ENCODE measurements around the gene CIBAR2.
A peak's percentile ranks its signal among the peaks of the same experiment; 100 is the strongest.

CIBAR2 gene

DNA sequence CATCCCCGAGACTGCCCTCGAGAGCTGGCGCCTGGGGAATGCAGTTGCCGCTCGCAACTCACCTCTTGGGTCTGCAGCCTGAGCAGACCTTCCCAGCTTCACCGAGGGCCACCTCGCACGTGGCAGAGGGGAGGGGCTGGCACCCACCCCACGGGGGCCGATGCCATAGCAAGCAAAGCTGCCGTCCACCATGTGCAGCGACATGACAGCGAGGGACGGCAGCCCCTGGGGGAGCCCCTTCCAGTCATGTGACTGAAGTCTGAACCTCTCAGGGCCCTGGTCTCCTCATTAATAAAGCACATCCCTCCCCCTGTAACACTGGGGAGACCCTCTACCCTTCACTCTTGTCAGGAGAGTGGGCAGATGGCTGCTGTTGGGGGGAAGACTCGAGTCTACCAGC lies 30.5 kb downstream of the CIBAR2 start:
- DNase-seq = no peak

DNA sequence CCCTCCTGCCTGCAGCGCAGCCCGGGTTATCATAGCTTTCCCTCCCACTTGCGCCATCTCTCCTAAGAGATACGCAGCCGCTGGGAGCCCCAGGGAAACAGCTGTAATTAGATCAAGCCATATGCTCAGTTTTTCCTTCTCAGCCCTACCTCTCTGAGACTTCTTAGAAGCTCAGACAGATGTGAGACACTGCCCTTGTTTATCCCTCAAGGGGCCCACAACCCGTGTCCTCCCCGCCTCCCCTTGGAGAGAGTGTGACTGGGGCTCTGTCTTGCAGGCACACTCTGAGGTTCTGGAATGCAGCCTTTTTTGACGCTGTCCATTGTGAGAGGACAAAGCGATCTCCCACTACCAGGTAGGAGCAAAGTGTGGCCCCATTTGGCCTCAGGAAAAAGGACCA lies 31.2 kb downstream of the CIBAR2 start:
- peak; percentile 85 for DNase-seq

DNA sequence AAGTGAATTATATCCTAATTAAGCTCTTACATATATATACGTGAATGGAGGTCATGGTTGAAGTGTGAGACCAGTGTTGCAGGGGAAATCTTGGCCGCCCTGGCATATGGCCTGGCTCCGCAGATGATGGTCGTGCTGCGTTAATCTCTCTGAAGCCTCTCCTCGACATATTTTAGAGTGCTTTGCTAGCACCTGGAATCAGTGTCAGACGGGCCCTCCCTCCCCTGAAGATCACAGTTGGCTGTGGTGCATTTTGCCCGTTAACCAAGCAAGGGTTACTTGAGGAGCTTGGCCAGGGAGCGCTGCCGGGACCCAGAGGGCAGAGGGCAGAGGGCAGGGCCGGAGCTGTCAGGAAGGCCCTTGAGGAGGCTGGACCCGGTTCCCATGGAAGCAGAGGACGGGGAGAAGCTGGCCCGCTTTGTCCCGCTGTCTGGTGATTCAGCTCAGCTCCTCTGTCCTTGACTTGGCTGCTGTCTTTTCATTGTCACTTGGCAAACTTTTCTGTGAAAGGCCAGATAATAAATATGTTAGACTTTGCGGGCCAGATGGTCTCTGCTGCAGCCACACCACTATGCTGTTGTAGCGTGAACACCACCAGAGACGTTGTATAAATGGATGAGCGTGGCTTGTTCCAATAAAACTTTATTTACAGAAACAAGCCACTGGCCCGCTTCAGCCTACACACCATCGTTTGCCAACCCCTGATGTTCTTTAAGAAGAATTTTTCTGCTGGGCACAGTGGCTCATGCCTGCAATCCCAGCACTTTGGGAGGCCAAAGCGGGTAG lies 32.3 kb downstream of the CIBAR2 start:
- DNase-seq = peak; percentile 13

DNA sequence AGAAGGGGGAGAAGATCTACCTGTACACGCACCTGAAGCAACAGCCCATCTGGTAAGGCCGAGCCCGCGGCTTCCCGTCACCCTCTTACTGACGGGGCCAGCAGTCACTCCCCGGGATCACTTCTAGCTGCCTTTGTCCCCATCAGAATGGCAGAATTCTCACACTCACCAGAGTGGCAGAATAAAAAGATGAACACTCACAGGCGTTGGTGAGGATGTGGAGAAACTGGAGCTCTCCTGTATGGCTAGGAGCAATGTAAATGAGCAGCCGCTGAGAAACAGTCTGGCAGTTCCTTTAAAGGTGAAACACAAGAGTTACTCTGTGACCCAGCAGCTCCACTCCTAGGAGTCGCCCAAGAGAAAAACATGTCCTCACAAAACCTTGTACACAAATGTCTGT lies 33.3 kb downstream of the CIBAR2 start:
- no peak for DNase-seq

DNA sequence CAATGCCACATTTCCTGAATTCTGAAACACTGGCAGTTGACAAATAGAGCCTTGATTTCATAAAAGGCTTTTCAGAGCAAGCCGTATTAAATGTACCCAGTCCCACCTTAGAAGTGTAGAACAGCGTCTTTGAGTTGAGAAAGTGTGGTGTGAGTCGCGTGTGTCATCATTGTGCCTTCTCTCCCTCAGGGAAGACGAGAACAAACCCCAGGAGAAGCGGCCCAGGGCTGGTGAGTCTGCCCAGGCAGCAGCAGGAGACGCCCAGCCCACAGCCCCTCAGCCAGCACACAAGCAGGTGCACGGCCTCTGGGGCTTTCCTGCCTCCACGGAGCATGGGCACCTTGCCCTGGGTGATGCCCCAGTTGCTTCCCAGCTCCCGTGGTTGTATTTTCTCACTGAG lies 34.0 kb downstream of the CIBAR2 start:
- no peak for DNase-seq

DNA sequence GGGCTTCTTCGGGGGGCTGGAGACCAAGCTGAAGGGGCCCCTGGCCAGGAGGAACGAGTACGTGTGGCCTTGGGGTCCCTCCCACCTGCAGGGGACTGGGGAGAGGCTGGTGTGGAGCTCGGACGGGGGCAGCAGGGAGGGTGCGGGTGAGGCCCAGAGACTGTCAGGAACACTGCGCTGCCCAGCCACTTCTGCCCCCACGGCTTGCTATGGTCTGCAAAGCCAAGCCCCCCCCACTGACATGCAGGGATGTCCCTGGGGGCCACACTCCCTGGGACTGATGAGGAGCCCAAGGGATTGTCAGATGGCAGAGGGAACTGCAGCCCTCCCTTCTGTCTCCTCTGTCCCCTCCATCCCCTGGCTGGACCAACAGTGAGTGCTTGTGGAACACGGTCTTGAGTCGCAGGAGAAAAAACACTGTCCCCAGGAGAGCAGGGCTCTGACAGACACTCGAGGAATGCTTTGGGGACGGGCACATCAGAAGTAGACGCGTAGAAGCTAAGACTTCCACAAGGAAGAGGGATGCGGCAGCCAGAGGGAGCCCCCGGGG lies 34.6 kb downstream of the CIBAR2 start:
- DNase-seq = no peak

DNA sequence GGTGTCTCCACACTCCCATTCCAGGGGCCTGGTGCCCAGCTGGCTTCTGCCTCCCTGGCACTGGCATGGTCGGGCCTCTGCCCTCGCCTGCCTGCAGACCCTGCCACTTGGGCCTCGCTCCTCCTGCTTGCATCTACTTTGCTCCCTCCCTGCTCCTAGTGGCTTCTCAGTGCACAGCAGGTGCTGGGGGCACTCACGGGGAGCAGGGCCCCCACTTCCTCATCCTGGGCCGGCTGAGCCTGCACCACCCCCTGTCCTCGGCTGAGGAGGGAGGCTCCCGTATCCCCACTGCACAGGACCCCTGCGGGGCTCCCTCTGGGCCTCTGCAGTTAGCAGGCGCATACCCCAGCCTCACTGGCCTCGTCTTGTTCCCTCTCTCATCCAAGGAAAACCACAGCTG lies 35.2 kb downstream of the CIBAR2 start:
- DNase-seq = no peak

DNA sequence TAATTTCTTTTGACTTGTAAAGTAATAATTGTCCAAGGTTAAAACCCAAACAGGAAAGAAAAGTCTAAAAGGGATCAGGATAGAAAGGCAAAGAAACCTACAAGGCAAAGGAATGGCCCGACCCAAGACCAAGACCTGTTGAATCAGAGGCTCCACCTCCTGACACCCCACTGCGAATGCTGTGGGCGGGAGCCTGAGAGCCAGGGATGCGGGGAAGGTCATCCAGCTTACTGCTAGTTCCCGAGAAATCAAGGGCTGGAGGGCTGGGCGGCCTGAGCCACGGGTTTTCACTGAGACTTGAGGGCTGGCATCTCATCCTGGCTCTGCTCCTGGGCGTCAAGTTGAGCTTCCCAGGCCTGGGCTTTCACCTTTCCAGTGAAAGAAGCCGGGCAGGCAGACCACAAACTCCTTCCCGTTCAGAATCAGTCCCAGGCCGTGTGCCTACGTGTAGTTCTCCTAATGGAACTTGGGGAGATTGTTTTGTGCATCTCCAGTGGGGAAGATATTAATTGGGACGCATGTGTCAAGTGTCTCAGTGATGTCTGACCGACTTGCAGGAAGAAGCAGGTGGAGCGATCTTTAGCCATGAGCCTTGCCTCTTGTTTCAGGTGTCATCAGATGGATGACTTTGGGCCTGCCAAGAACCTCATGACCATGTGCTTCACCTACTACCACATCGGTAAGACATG lies 36.9 kb downstream of the CIBAR2 start:
- DNase-seq = no peak

DNA sequence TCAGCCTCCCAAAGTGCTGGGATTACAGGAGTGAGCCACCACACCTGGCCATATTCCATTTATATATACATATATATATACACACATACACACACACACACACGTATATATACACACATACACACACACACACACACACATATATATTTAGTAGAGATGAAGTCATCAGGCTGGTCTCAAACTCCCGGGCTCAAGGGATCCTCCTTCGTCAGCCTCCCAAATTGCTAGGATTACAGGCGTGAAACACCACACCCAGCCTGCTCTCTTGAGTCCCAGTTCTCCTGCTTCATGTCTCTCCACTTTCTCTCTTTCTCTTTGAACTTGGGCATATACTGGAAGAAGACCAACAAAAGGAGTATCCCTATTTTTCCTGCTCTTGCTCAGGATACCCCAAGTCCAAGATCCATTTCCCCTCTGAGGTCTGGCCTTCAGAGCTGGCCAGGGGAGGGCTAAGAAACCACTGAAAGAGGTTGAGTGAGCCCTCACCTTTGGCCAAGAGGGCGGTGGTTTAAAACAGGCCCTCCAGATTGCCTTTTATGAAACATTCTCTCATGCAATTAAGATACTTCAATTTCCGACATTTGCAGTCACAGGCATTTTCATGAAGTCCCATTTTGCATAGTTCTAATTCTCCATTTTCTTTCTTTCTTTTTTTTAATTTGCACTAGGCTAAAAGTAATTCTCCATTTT lies 37.9 kb downstream of the CIBAR2 start:
- DNase-seq = no peak

DNA sequence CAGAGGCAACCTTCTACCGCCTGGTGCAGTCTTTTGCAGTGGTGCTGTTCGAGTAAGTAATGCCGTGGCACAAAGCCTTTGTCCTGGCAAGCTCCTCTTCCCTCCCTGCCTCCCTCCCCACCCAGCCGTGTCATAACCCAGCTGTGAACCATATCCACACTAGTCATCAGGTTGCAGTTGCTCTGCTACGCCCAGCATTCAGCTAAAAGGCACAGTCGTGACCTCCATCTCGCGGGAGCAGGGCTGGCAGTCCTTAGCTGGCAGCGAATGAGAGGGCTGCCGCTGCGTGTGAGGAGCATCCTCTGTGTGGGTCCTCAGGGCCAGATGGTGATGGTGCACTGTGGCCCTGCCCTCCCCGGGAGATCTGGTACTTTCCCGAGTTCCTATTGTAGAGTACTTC lies 39.3 kb downstream of the CIBAR2 start:
- DNase-seq = no peak

DNA sequence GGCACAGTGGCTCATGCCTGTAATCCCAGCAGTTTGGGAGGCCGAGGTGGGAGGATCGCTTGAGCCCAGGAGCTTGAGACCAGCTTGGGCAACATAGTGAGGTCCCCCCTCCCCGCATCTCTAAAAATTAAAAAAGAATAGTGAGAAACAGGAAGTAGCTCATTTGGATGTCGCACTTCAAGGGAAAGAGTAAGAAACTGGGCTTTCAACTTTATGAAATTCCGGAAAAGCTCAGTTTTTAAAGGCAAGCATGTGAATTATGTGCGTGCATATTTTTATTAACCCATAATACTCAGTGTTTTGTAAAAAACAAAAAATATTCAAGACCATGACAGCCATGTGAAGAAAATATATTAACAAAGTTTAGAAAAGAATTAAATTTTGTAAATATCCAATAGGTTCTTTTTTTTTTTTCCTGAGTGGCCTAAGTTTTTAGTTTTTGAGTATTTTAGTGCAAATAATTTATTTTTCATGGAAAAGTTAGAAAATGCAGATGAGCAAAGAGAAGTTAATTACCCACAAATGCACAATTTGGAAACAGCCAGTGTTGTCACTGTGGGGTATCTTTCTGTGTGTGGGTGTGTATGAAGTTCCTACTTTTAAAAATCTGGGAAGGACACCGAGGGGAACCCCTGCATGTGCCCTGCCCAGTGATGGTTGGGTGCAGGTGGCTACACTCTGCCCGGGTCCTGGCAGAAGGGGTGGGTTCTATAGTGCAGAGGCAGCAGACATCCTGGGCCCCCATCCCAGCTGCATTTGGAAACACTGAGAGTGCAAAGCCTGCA lies 40.0 kb downstream of the CIBAR2 start:
- DNase-seq = no peak

DNA sequence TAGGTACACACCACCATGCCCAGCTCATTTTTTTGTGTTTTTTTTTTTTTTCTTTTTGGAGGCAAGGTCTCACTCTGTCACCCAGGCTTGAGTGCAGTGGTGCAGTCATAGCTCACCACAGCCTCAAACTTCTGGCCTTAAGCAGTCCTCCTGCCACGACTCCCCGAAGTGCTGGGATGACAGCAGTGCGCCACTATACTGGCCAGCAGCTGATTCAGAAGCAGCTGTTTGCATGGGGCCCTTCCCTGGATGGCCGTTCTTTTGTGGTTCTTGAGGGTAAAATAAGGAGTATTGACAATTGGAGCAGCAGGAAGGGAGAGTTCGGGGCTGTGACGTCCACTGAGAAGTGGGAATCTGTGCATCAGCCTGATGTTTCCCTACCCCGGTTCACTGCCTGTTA lies 43.1 kb downstream of the CIBAR2 start:
- DNase-seq = no peak

DNA sequence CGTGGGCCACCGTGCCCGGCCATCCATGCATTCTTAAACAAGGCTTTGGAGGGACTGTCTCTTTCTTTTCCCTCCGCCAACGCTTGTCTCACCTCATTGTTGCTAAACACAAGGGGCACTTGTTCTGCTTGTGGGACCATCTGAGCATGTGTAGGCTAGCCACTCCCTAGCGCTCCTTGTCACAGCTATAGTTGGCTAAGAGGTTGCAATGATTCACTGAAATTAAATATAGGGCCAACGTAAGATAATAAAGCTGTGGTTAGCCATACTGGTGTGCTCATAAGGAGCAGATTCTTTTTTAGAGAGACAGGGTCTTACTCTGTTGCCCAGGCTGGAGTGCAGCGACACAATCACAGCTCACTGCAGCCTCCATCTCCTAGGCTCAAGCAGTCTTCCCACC lies 43.5 kb downstream of the CIBAR2 start:
- no peak for DNase-seq

DNA sequence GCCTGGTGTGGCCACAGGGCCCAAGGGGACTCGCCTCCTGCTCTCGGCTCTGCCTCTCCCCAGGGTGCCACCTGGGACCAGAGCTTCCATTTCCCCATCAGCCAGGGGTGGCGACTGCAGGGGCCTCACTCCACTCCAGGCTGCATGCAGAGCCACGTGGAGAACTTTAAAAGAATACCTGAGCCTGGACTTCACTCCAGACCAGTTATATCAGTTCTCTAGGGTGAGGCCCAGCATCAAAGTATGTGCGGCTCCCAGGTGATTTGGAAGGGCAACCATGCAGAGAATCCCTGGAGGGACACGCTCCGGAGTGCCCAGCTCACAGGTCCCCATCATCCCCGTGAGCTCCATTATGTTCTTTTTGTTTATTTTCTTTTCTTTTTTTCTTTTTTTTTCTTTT lies 44.8 kb downstream of the CIBAR2 start:
- no peak for DNase-seq

DNA sequence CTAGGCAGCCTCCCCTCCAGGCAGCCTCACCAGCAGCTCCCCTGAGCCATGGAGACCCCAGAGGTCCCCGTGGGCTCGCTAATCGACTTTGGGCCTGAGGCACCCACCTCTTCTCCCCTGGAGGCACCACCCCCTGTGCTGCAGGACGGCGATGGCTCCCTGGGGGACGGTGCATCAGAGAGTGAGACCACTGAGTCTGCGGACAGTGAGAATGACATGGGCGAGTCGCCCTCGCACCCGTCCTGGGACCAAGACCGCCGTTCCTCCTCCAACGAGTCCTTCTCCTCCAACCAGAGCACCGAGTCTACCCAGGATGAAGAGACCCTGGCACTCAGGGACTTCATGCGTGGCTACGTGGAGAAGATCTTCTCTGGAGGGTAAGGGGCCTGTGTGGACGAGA lies 45.2 kb downstream of the CIBAR2 start:
- no peak for DNase-seq

DNA sequence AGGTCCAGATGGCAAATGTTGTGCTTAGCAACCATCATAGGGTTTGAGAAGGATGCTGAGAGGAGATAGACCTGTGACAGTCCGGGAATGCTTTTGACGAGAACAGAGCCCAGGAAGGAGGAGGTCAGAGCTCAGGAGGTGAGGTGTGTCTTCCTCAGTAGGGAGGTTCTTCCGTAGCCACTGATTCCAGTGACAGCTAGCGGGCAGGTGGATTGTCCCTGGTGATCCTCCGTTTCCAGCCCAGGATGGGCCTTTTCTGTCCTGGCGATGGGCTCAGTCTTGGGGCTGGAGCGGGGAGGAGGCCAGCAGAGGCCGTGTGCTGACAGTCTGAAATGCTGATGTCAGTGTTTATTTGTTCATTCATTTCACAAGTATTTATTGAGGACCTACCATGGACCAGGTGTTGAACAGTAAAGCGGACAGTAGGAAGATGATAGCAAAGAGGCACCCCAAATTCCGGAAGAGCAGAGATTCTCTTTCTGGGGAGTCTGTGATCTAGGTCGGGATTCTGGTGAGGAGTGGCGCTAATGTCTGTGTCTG lies 45.9 kb downstream of the CIBAR2 start:
- no peak for DNase-seq

DNA sequence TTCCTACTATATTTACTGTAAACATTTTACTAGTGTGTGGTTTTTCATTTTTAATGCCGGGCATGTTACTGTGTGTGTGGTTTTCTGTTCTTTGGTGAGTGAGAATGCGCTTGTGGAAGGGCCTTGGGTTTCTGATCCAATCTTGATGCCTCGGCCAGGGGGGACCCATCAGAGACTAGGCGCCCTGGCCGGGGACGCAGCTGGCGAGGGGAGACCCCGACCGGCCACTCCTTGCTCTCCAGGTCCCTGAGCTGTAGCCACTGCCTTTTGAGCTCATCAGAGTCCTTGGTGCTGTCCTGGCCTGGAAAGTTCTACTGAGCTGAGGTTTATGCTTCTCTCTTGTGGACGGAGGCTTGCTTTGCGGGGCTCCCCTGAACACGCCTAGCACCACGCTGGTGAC lies 47.2 kb downstream of the CIBAR2 start:
- no peak for DNase-seq

DNA sequence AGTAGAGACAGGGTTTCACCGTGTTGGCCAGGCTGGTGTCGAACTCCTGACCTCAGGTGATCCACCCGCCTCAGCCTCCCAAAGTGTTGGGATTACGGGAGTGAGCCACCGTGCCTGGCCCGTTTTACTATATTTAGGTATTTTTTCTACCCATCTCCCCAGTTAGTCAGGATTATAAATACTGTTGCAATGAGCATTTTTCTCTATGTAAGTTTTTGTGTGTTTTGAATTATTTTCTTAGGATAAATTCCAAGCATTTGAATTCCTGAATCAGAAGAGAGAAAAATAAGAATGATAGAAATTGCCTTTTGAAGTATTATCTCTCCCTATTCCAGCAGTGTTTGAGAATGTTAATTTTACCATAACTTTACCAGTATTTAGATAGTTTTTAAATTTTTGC lies 48.1 kb downstream of the CIBAR2 start:
- no peak for DNase-seq

DNA sequence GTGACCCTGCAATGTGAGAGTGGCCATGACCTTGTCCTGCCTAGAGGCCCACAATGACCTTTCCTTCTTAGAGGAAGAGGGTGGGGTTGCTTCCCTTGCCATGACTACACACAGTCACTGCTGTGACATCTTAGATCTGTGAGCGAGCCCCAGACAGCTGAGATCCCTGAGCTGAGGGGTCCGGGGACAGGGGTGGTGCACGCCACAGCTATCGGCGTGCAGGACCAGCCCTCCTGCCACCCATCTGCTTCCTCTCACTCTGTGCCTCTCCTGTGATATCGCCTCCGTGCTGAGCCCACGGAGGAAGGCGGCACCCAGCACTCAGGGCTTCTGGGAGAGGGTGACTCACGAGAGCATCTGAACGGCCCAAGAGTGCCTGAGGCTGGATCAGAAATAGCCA lies 49.4 kb downstream of the CIBAR2 start:
- no peak for DNase-seq

DNA sequence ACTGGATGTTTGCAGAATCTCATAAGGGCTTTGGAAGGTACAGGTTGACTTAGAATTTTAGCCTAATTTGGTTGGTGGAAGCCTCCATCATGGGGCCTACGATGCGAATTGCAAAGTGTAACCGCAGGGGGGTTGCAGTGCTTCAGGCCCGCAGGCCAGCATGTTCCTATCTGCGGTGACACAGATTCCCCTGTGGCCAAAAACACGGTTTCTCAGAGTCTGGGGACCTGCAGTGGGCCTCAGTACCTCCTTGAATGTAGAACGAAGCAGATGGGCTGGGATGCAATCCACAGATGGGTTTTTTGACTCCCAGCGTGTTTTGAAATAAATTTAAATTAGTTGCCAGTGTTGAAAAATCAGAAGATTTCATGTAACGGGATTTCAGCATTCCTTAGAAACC lies 49.9 kb downstream of the CIBAR2 start:
- no peak for DNase-seq

DNA sequence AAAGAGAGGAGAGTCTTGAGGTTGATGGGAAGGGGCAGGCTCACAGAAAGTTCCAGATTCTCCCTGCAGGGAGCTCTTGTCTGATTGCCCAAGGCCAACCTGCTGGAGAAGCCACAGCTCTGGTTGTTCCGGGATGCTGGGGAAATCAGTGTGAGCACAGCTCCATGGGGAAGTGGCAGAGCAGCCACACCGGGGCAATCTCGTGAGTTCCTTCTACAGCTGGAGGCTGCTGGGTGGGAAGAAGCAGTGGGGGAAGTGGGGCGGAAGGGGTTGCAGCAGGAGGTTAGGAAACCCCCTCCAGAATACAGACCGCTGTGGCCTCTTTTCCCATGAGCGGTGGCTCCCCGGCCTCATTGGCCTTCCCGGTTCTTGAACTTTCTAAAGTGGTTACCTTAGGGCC lies 50.7 kb downstream of the CIBAR2 start:
- no peak for DNase-seq

DNA sequence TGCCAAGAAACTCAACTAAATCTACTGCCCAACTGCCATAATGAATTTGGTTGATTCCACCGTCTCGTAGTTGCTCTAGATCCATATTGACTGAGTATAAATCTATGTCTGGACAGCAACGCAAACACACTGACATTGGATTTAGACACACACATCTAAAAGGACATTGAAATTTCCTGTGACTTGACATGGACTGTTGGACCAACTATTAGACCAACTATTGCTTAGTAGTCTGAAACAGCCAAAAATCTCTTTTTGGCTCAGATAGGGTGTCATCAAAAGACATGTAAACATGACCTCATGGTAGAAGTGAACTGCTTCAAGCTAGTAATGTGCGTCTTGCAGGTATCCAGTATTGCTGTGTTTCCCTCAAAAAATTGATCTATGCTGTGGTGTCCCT lies 53.4 kb downstream of the CIBAR2 start:
- DNase-seq = no peak

DNA sequence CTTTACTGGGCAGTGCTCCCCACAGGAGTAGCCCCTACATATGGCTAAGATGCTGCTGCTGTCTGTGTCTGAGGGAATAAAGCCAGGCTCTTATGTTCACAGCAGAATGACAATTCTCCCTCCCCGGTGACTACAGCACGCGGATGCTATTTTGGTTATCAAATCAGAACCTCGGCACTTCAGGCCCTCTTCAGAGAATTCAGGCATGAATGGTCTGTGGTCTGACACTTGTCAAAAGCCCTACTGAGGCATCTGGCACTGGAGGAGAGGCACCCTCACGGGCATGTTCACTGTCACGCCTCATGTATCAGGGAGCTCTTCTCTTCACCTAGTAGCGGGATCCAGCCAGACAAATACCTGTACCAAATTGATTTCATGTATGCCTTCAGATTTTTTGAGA lies 54.3 kb downstream of the CIBAR2 start:
- no peak for DNase-seq

All from DMS 273 treated with DMSO at 0.1 percent for 48 hours (cell line).